ENCODE measurements around the gene USP48.

GRCh38 chr1:21755067-21755466, 27.9 kb downstream of the USP48 start:
- TF ChIP-seq REST (IDR thresholded peaks at IDR 0.05), result no peak
- no peak for TF ChIP-seq CTCF (IDR thresholded peaks at IDR 0.05)
- TF ChIP-seq PBX3 (IDR thresholded peaks at IDR 0.05), result no peak
- no peak for TF ChIP-seq TP53 (CRISPR knock-in tag; IDR thresholded peaks at IDR 0.05)
- TF ChIP-seq SREBF2 (IDR thresholded peaks at IDR 0.05), result no peak
- TF ChIP-seq NPAS2 (CRISPR knock-in tag; IDR thresholded peaks at IDR 0.05; ENCODE audit: borderline replicate concordance), result no peak
- TF ChIP-seq ZNF302 (CRISPR knock-in tag; IDR thresholded peaks at IDR 0.05), result no peak
- TF ChIP-seq EP300 (IDR thresholded peaks at IDR 0.05), result no peak
- TF ChIP-seq SMC3 (IDR thresholded peaks at IDR 0.05), result no peak
- TF ChIP-seq ESRRA (IDR thresholded peaks at IDR 0.05; ENCODE audit: borderline replicate concordance, low read length), result no peak
- TF ChIP-seq POLR2A (IDR thresholded peaks at IDR 0.05; ENCODE audit: low read length), result no peak
